Activated T-cell treated with anti-CD3 and anti-CD28 coated beads, Interleukin-2, amount 50 U/mL, for 48 hours (primary cell): ENCODE data around the gene PLEKHG4.

Experiments
- DNase-seq, 2 experiments: peaks; one replicate each; pipeline ENCODE4 v3.0.0-alpha.2; 2020

The PLEKHG4 gene

DNA sequence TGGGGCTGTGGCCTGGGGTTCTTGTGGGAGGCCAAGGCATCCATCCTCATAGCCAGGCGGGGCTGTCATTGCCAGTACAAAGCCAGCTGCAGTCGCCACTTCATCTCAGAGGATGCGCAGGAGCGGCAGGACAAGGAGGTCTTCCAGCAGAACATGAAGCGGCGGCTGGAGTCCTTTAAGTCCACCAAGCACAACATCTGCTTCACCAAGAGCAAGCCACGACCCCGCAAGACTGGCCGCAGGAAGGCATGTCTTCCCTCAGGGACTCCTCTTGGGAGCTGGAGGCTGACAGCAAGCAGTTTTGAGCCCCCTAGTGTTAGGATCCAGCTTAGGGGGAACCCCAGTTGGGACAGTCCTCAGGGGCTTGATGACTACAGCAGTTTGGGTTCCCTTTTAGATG, 15.1 kb upstream of the PLEKHG4 start:
- DNase-seq: no peak

DNA sequence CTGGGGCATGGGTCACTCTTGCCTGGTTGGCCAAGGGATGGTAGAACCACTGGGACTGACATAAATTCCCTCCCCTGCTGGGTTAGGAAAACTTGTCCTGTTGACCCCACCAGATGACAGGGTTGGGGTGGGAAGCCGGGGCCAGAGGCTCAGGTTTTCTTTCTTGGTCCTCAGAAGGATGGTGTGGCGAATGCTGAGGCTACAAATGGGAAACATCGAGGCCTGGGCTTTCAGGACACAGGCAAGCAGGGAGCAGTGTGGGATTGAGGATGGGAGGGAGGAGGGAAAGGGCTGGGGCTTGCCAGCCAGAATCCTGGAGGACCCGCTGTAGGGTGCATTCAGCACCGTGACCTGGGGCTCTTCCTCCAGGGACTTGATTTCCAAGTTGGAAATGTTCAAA, 14.5 kb upstream of the PLEKHG4 start:
- DNase-seq: no peak

GRCh38 chr16:67265834-67266233, 13.5 kb upstream of the PLEKHG4 start:
- DNase-seq: no peak

DNA sequence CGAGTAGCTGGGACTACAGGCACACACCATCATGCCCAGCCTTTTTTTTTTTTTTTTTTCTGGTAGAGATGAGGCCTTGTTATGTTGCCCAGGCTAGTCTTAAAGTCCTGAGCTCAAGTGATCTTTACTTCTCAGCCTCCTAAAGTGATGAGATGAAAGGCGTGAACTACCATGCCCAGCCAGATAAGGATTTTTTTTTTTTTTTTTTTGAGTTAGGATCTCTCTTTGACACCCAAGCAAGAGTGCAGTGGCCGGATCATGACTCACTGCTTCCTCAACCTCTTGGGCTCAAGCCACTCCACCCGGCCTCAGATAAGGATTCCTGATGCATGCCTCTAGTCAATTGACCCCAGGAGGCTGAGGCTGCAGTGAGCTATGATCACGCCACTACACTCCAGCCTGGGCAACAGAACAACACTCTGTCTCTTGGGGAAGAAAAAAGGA, 11.2 kb upstream of the PLEKHG4 start:
- DNase-seq: no peak

GRCh38 chr16:67269766-67270165, 9.6 kb upstream of the PLEKHG4 start:
- DNase-seq: no peak

GRCh38 chr16:67270931-67271338, 8.4 kb upstream of the PLEKHG4 start:
- no peak for DNase-seq

- DNase-seq: no peak
Observed at GRCh38 chr16:67271446-67271845, 7.9 kb upstream of the PLEKHG4 start.

DNA sequence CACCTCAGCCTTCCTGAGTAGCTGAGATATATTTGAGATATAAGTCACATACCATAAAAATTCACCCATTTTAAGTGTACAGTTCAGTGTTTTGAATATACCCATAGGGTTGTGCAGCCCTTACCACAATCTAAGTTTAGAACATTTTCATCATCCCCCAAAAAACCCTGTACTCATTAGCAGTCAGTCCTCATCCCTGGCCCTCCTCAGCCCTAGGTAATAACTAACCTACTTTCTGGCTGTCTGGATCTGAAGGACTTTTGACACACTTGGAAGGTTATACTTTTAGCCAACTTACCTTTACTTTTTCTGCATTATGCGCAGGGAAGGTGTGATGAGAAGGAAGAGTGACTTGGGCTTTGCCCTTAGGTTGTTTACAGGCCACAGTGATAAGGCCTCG, 4.0 kb upstream of the PLEKHG4 start:
- no peak for DNase-seq

- peak; percentile 40 to 51 for DNase-seq
Observed at GRCh38 chr16:67277294-67277998, 1.9 kb upstream of the PLEKHG4 start.

- no peak for DNase-seq
Observed at GRCh38 chr16:67277999-67278772, 1.1 kb upstream of the PLEKHG4 start.

GRCh38 chr16:67278773-67279295, 498 bp upstream of the PLEKHG4 start:
- peak in 1 of 2 experiments; percentile 85 for DNase-seq

GRCh38 chr16:67280090-67281015, 1.0 kb downstream of the PLEKHG4 start:
- no peak for DNase-seq

DNA sequence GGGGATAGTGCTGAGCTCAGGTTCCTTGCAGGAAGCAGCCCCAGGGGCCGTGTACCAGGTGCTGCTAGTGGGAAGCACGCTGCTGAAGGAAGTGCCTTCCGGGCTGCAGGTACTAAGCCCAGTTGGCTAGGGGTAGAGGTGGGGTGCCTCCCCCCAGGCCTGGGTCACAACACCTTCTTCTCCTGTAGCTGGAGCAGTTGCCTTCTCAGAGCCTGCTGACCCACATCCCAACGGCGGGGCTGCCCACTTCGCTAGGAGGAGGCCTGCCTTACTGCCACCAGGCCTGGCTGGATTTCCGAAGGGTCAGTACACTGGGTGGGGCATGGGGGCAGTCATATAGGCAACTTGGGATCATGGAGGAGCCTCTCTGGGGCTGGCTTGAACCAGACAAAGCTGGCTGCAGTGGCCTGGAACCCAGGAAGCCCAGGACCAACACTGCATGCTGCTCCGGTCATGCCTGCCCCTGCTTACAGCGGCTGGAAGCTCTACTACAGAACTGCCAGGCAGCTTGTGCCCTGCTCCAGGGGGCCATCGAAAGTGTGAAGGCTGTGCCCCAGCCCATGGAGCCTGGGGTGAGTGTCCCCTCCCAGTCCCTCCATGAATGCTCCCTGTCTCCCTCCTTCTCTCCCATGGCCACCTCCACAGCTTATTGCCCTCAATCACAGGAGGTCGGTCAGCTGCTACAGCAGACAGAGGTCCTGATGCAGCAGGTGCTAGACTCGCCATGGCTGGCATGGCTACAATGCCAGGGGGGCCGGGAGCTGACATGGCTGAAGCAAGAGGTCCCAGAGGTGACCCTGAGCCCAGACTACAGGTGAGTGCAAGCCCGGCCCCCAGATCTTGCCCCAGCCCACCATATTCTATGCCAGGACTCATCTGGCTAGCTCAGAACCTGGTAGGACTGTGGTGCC, 2.5 kb downstream of the PLEKHG4 start:
- DNase-seq: no peak

GRCh38 chr16:67282447-67282805, 3.1 kb downstream of the PLEKHG4 start:
- DNase-seq: no peak

DNA sequence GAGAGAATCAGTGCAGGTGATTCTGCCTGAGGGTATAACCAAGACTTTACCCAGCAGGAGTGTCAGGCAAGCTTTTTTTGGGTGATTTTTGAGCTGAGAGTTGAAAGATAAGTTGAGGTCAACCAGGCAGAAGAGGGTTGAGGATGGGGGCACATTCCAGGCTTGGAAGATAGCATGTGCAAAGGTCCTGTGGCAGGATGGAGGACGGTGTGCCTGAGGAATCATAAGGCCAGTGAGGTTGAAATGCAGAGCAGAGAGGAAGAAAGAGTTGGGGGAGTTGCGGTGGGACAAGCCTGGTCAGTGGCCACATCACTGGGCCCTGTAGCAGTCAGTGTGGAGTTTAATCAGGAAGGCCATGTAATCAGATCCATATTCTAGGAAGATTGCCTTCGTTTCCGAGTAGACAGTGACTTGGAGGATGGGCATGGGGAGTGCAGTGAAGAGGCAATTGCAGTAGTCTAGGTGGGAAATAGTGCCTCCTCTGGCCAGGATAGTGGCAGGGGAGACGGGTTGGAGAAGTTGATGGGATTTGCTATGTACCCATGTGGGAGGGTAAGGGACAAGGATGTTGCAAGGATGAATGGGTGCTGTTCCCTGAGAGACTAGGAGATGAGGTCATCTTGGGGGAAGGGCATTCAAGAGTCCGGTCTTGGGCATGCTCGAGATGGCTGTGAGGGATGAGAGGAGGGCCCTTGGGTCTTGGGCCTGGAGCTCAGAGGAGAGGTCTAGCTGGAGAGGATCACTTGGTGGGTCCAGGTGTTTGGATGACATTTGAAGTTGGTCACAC, 3.9 kb downstream of the PLEKHG4 start:
- no peak for DNase-seq

DNA sequence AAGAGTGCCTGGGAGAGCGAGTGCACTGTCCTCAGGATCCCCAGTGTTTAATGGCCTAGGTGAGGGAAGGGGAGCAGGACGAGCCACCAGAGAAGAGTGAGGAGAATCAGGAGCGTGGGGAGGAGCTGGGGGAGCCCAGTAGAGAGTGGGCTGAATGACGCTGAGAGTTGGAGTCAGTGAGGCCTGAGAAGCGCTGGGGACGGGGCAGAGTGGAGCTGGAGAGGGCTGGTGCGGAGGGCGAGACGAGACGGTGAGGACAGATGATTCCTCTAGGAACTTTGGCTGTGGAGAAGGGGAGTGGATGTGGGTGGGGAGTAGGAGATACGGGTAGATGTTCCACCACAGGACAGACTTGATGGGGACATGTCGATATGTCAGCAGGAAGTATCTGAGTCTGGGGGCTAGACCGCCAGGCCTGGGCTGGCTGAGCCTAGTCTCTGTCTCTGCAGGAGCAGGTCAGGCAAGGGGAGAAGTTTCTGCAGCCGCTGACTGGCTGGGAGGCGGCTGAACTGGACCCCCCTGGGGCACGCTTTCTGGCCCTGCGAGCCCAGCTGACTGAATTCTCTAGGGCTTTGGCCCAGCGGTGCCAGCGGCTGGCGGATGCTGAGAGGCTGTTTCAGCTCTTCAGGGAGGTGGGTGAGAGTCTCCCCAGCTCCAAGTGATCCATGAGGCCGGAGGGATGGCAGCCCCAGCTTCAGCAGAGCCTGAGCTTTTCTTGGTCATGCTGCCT, 4.7 kb downstream of the PLEKHG4 start:
- no peak for DNase-seq

DNA sequence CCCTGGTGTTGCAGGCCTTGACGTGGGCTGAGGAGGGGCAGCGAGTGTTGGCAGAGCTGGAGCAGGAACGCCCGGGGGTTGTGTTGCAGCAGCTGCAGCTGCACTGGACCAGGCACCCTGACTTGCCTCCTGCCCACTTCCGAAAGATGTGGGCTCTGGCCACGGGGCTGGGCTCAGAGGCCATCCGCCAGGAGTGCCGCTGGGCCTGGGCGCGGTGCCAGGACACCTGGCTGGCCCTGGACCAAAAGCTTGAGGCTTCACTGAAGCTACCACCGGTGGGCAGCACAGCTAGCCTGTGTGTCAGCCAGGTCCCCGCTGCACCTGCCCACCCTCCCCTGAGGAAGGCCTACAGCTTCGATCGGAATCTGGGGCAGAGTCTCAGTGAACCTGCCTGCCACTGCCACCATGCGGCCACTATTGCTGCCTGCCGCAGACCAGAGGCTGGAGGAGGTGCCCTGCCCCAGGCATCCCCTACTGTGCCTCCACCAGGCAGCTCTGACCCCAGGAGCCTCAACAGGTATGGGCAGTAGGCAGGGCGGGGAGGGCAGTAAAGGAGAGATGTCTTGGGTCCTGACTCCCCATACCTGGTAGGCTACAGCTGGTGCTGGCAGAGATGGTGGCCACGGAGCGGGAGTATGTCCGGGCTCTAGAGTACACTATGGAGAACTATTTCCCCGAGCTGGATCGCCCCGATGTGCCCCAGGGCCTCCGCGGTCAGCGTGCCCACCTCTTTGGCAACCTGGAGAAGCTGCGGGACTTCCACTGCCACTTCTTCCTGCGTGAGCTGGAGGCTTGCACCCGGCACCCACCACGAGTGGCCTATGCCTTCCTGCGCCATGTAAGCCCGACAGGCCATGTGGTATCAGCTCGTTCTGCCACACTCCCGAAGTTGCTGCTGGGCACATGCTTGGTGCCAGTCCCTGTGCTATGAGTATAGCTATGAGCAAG, 5.6 kb downstream of the PLEKHG4 start:
- no peak for DNase-seq

- DNase-seq: no peak
Observed at GRCh38 chr16:67286441-67287235, 7.3 kb downstream of the PLEKHG4 start.
